ENCODE results near the gene SLC35E4.

SLC35E4 gene

GRCh38 chr22:30694640-30695350, 59.2 kb downstream of the SLC35E4 start, which contains the start of gene OSBP2:
TSS of gene OSBP2 (plus strand) at chr22:30694874. CDS start at chr22:30694910, 36 bp downstream.
- DNase-seq = peak; percentile 36 to 52

GRCh38 chr22:30695351-30695851, 59.8 kb downstream of the SLC35E4 start:
- no peak for DNase-seq

- no peak for DNase-seq
Measured at GRCh38 chr22:30695871-30696655, 60.5 kb downstream of the SLC35E4 start.

Data from stimulated activated CD4-positive, alpha-beta T cell treated with anti-CD3 and anti-CD28 coated beads, Interleukin-2, amount 100 ng/mL, for 24 hours (primary cell).